OCI-LY1 (cell line): ENCODE results near the gene USP34.

ENCODE experiments used
- H2AFZ ChIP-seq: fragments of 200-600 bp; sonication (generic), shearing (Covaris generic); 2 replicates; pipeline ENCODE4 v1.6.0; 2014; ENCODE audit warnings: antibody characterized with exemption, mild to moderate bottlenecking, low read length
- H3F3A ChIP-seq: fragments of 200-600 bp; sonication (generic), shearing (Covaris generic); 2 replicates; pipeline ENCODE4 v1.6.0; 2014; ENCODE audit warnings: mild to moderate bottlenecking, antibody characterized with exemption, low read length, moderate library complexity; ENCODE audit not compliant: insufficient read depth
- H3K27ac ChIP-seq: fragments of 200-600 bp; sonication (generic); 2 replicates; pipeline ENCODE4 v1.5.1; 2014; ENCODE audit warnings: low read length, mixed run types, mild to moderate bottlenecking, low read depth; ENCODE audit not compliant: poor library complexity, severe bottlenecking
- H3K27me3 ChIP-seq: fragments of 200-600 bp; sonication (generic); 2 replicates; pipeline ENCODE4 v1.6.0; 2014; ENCODE audit warnings: antibody characterized with exemption, mild to moderate bottlenecking, low read length, moderate library complexity; ENCODE audit not compliant: insufficient read depth
- H3K36me3 ChIP-seq: fragments of 200-600 bp; sonication (generic); 2 replicates; pipeline ENCODE4 v1.6.1; 2014; ENCODE audit warnings: mild to moderate bottlenecking, antibody characterized with exemption, low read length, moderate library complexity, mixed read lengths; ENCODE audit not compliant: insufficient read depth
- H3K4me1 ChIP-seq: fragments of 200-600 bp; sonication (generic); 2 replicates; pipeline ENCODE4 v1.5.1; 2014; ENCODE audit warnings: mild to moderate bottlenecking, low read length, moderate library complexity; ENCODE audit not compliant: insufficient read depth, severe bottlenecking
- H3K4me2 ChIP-seq: fragments of 200-600 bp; sonication (generic), shearing (Covaris generic); 2 replicates; pipeline ENCODE4 v1.6.1; 2014; ENCODE audit warnings: low read length
- H3K4me3 ChIP-seq: fragments of 200-600 bp; sonication (generic); 2 replicates; pipeline ENCODE4 v1.5.1; 2014; ENCODE audit warnings: low read length, low read depth, mild to moderate bottlenecking, mixed read lengths; ENCODE audit not compliant: poor library complexity, severe bottlenecking
- H3K79me2 ChIP-seq: fragments of 200-600 bp; shearing (Covaris generic); 2 replicates; pipeline ENCODE4 v1.6.1; 2016; ENCODE audit warnings: mixed run types, low read length, mixed read lengths; ENCODE audit not compliant: insufficient read depth
- H3K9ac ChIP-seq: fragments of 200-600 bp; sonication (generic), shearing (Covaris generic); 2 replicates; pipeline ENCODE4 v1.6.1; 2014; ENCODE audit warnings: mild to moderate bottlenecking, low read length, mixed read lengths
- H3K9me2 ChIP-seq: fragments of 200-600 bp; sonication (generic), shearing (Covaris generic); 2 replicates; pipeline ENCODE4 v1.6.1; 2014; ENCODE audit warnings: low read depth, mild to moderate bottlenecking, low read length, mixed read lengths
- H3K9me3 ChIP-seq: fragments of 200-600 bp; shearing (Covaris generic); 2 replicates; pipeline ENCODE4 v1.6.1; 2014; ENCODE audit warnings: low read length, mixed read lengths
- H4K20me1 ChIP-seq: fragments of 200-600 bp; sonication (generic), shearing (Covaris generic); 2 replicates; pipeline ENCODE4 v1.6.0; 2016; ENCODE audit warnings: mild to moderate bottlenecking, low read length; ENCODE audit not compliant: insufficient read depth
- CTCF ChIP-seq: fragments of 200-600 bp; sonication (generic), shearing (Covaris generic); IDR thresholded peaks from 2 replicates; pipeline ENCODE4 v1.5.1; 2017; ENCODE audit warnings: mild to moderate bottlenecking, antibody characterized with exemption, low read length, moderate library complexity, mixed read lengths
- EZH2 ChIP-seq: fragments of 200-600 bp; sonication (generic), shearing (Covaris generic); IDR thresholded peaks from 2 replicates; pipeline ENCODE4 v1.8.0; 2017; ENCODE audit warnings: borderline replicate concordance, mixed run types, mild to moderate bottlenecking, antibody characterized with exemption, low read length, moderate library complexity, mixed read lengths

USP34 gene

GRCh38 chr2:61510674-61511671, 40.1 kb upstream of the USP34 start:
- H3K4me3 ChIP-seq: no peak overlapping the region
- no peak overlapping the region for H2AFZ ChIP-seq
- no peak overlapping the region for H3K27ac ChIP-seq
- H3K9me2 ChIP-seq: no peaks in the 10 kb centered on the region
- H3F3A ChIP-seq: no peaks in the 10 kb centered on the region
- peaks cover 8% of the 10 kb centered on the region for H3K4me1 ChIP-seq
- H3K27me3 ChIP-seq: no peaks in the 10 kb centered on the region
- H3K9me3 ChIP-seq: no peaks in the 10 kb centered on the region
- peaks cover 72% of the 10 kb centered on the region for H3K79me2 ChIP-seq
- H3K36me3 ChIP-seq: peaks cover 99% of the 10 kb centered on the region
- H4K20me1 ChIP-seq: peaks cover 4% of the 10 kb centered on the region; the same call in 1 of the 2 replicates
- TF ChIP-seq EZH2: no peak
- no peak overlapping the region for H3K9ac ChIP-seq
- no peak overlapping the region for H3K4me2 ChIP-seq

- no peaks in the 10 kb centered on the region; the same call in 1 of the 2 replicates for H4K20me1 ChIP-seq
- H3K4me2 ChIP-seq: no peak overlapping the region
- H3K79me2 ChIP-seq: peaks cover 47% of the 10 kb centered on the region
- TF ChIP-seq EZH2 (no peak), CTCF (no peak)
- no peaks in the 10 kb centered on the region for H3F3A ChIP-seq
- no peak overlapping the region for H3K9ac ChIP-seq
- H3K27me3 ChIP-seq: no peaks in the 10 kb centered on the region
- H3K4me3 ChIP-seq: no peak overlapping the region
- H2AFZ ChIP-seq: no peak overlapping the region
- H3K4me1 ChIP-seq: no peaks in the 10 kb centered on the region
- H3K9me2 ChIP-seq: no peaks in the 10 kb centered on the region
- no peak overlapping the region for H3K27ac ChIP-seq
- peaks cover 98% of the 10 kb centered on the region for H3K36me3 ChIP-seq
- H3K9me3 ChIP-seq: no peaks in the 10 kb centered on the region
These were observed 34.1 kb upstream of the USP34 start for GRCh38 chr2:61504949-61505348.

GRCh38 chr2:61499060-61499459, 28.2 kb upstream of the USP34 start:
- no peak overlapping the region for H3K4me3 ChIP-seq
- H3K4me2 ChIP-seq: no peak overlapping the region
- H3K9me3 ChIP-seq: no peaks in the 10 kb centered on the region
- peaks cover 2% of the 10 kb centered on the region for H3K79me2 ChIP-seq
- no peaks in the 10 kb centered on the region for H3F3A ChIP-seq
- TF ChIP-seq EZH2: no peak
- no peak for TF ChIP-seq CTCF
- no peak overlapping the region for H3K27ac ChIP-seq
- H3K9me2 ChIP-seq: no peaks in the 10 kb centered on the region
- H3K27me3 ChIP-seq: no peaks in the 10 kb centered on the region
- H4K20me1 ChIP-seq: no peaks in the 10 kb centered on the region; the same call in 1 of the 2 replicates
- H3K9ac ChIP-seq: no peak overlapping the region
- peaks cover 5% of the 10 kb centered on the region for H3K4me1 ChIP-seq
- H3K36me3 ChIP-seq: peaks cover 97% of the 10 kb centered on the region
- H2AFZ ChIP-seq: no peak overlapping the region
